Measurements from ENCODE around the gene FOXN4.

- no peak for TF ChIP-seq CBX2 (IDR thresholded peaks at IDR 0.05; ENCODE audit: insufficient read depth, low read length, poor library complexity, severe bottlenecking)
- TF ChIP-seq BRCA1 (IDR thresholded peaks at IDR 0.05): no peak
- no peak for TF ChIP-seq BRCA1 (CRISPR knock-in tag; IDR thresholded peaks at IDR 0.05)
- TF ChIP-seq SMARCC2 (IDR thresholded peaks at IDR 0.05; ENCODE audit: low read depth): no peak
Observed at GRCh38 chr12:109288571-109288970, 20.5 kb downstream of the FOXN4 start.
